ENCODE results near the gene ADSS1. TPM values are rescaled to one million over a fixed set of nuclear protein-coding genes. Genes with fewer than 3 reads are reported as not detected.
A peak's percentile ranks its signal among the peaks of the same experiment; 100 is the strongest.

ADSS1 gene
- total RNA-seq, result 215 TPM
- long read RNA-seq, transcript ADSSL1-201 (13 exons, 1,766 nt), result major isoform, 453 of 501 reads
- long read RNA-seq, partial matches to known transcripts, result 17 of 501 reads
- long read RNA-seq, other reads (novel, unspliced or antisense), result 29 of 501 reads

- intact Hi-C loops (cut with DNase I), result no loop called here
- peak; percentile 87 for DNase-seq
- peak; percentile 67 for ATAC-seq (ENCODE audit: poor library complexity)
Observed at GRCh38 chr14:104723651-104724406, at the start of gene ADSS1. TSS of gene ADSS1 (plus strand) at chr14:104724229. CDS start at chr14:104724271, 42 bp downstream.

GRCh38 chr14:104675447-104675846 lies 48.6 kb upstream of the ADSS1 start:
- ATAC-seq (ENCODE audit: poor library complexity) (no peak), DNase-seq (no peak)
- intact Hi-C loops (cut with DNase I), result no loop called here

- no peak for DNase-seq
Observed at GRCh38 chr14:104676130-104676693, 47.8 kb upstream of the ADSS1 start.

GRCh38 chr14:104676694-104677511 lies 47.1 kb upstream of the ADSS1 start:
- ATAC-seq (ENCODE audit: poor library complexity), result no peak
- intact Hi-C loops (cut with DNase I), result no loop called here
- DNase-seq, result no peak

More at GRCh38 chr14:104676130-104676693, 47.8 kb upstream of the ADSS1 start:
- no peak for ATAC-seq (ENCODE audit: poor library complexity)
- intact Hi-C loops (cut with DNase I), result no loop called here

GRCh38 chr14:104677512-104678332 lies 46.3 kb upstream of the ADSS1 start:
- ATAC-seq (ENCODE audit: poor library complexity), result peak; percentile 80
- intact Hi-C loops (cut with DNase I), result no loop called here
- DNase-seq, result peak; percentile 89

GRCh38 chr14:104678346-104678745 lies 45.7 kb upstream of the ADSS1 start:
- intact Hi-C loops (cut with DNase I), result no loop called here
- ATAC-seq (ENCODE audit: poor library complexity), result peak; percentile 12
- peak; percentile 56 for DNase-seq

- peak; percentile 40 for DNase-seq
- intact Hi-C loops (cut with DNase I), result no loop called here
- no peak for ATAC-seq (ENCODE audit: poor library complexity)
Observed at GRCh38 chr14:104678901-104679705, 44.9 kb upstream of the ADSS1 start.

GRCh38 chr14:104680056-104680805 lies 43.8 kb upstream of the ADSS1 start:
- ATAC-seq (ENCODE audit: poor library complexity), result no peak
- peak; percentile 41 for DNase-seq
- intact Hi-C loops (cut with DNase I), result no loop called here

- DNase-seq (peak; percentile 53), ATAC-seq (ENCODE audit: poor library complexity) (peak; percentile 30)
- intact Hi-C loops (cut with DNase I), result no loop called here
Observed at GRCh38 chr14:104680806-104681688, 43.0 kb upstream of the ADSS1 start.

- DNase-seq, result peak; percentile 94
- peak; percentile 60 for ATAC-seq (ENCODE audit: poor library complexity)
- intact Hi-C loops (cut with DNase I), result no loop called here
Observed at GRCh38 chr14:104681689-104682074, 42.3 kb upstream of the ADSS1 start.

- DNase-seq, result peak; percentile 38
- intact Hi-C loops (cut with DNase I), result no loop called here
- ATAC-seq (ENCODE audit: poor library complexity), result no peak
Observed at GRCh38 chr14:104682107-104682593, 41.9 kb upstream of the ADSS1 start.

GRCh38 chr14:104683653-104684448 lies 40.2 kb upstream of the ADSS1 start:
- DNase-seq (no peak), ATAC-seq (ENCODE audit: poor library complexity) (no peak)
- intact Hi-C loops (cut with DNase I), result no loop called here

GRCh38 chr14:104684449-104684821 lies 39.6 kb upstream of the ADSS1 start:
- DNase-seq (no peak), ATAC-seq (ENCODE audit: poor library complexity) (no peak)
- intact Hi-C loops (cut with DNase I), result no loop called here

GRCh38 chr14:104685216-104685997 lies 38.6 kb upstream of the ADSS1 start:
- no peak for DNase-seq
- intact Hi-C loops (cut with DNase I), result no loop called here
- no peak for ATAC-seq (ENCODE audit: poor library complexity)

Measured in Right ventricle myocardium superior (tissue), 1 donor.